Right atrium auricular region (tissue), 2 donors: ENCODE measurements around the gene TP53I3. TPM values are rescaled to one million over a fixed set of nuclear protein-coding genes. Genes with fewer than 3 reads are reported as not detected.

Experiments
- DNase-seq: peaks from one replicate; pipeline ENCODE4 v3.0.0-alpha.2; 2019; ENCODE audit warnings: low spot score
- H3K27ac ChIP-seq, 2 donors: fragments of 200-600 bp; sonication (generic); 1 replicate in 1 of 2; 2 replicates in 1 of 2; pipeline ENCODE4 v1.5.1; 2016 to 2019
- H3K27me3 ChIP-seq, 2 donors: fragments of 200-600 bp; sonication (generic); one replicate each; pipeline versions ENCODE4 v1.5.1 to v1.6.0; 2017 to 2019
- H3K36me3 ChIP-seq: fragments of 200-600 bp; sonication (generic); one replicate; pipeline ENCODE4 v1.5.1; 2016
- H3K4me1 ChIP-seq, 2 donors: fragments of 200-600 bp; sonication (generic); one replicate each; pipeline versions ENCODE4 v1.5.1 to v1.6.0; 2017 to 2019
- H3K4me3 ChIP-seq, 2 donors: fragments of 200-600 bp; sonication (generic); 1 replicate in 1 of 2; 2 replicates in 1 of 2; pipeline ENCODE4 v1.5.1; 2017 to 2019; ENCODE audit warnings: mild to moderate bottlenecking in 1 of 2, moderate library complexity in 1 of 2
- H3K9me3 ChIP-seq, 2 donors: fragments of 200-600 bp; sonication (generic); one replicate each; pipeline ENCODE4 v1.5.1; 2019
- CTCF ChIP-seq, 2 donors: fragments of 200-600 bp; sonication (generic); IDR thresholded peaks; one replicate each; pipeline ENCODE4 v1.5.1; 2019; ENCODE audit warnings: antibody characterized with exemption in 2 of 2
- total RNA-seq, 2 donors: library from RNA; depleted of rRNA; stranded (reverse); fragments of >200 nt; gene quantifications; one replicate each; pipeline ENCODE4 v1.1.0, GENCODE V29; 2016

TP53I3 gene
- total RNA-seq, 2 donors from 2014 or later, result 8.0 to 8.7 TPM

- TF ChIP-seq CTCF (IDR thresholded peaks at IDR 0.05), result no peak
- Histone ChIP-seq H3K27me3 (no peaks in the 10 kb centered on the region), H3K36me3 (no peaks in the 10 kb centered on the region), H3K27ac (no peak overlapping the region), H3K4me3 (no peak overlapping the region), H3K9me3 (no peaks in the 10 kb centered on the region), H3K4me1 (no peaks in the 10 kb centered on the region)
- no peak for DNase-seq
Measured at GRCh38 chr2:24058564-24059271, 25.9 kb downstream of the TP53I3 start.

- Histone ChIP-seq H3K36me3 (no peaks in the 10 kb centered on the region), H3K9me3 (no peaks in the 10 kb centered on the region), H3K4me3 (no peak overlapping the region), H3K27me3 (no peaks in the 10 kb centered on the region), H3K27ac (no peak overlapping the region), H3K4me1 (no peaks in the 10 kb centered on the region)
- no peak for TF ChIP-seq CTCF (IDR thresholded peaks at IDR 0.05)
- DNase-seq, result no peak
Measured at GRCh38 chr2:24055750-24056149, 28.9 kb downstream of the TP53I3 start.

GRCh38 chr2:24054366-24055010, 30.1 kb downstream of the TP53I3 start:
- Histone ChIP-seq H3K9me3 (no peaks in the 10 kb centered on the region), H3K27ac (no peak overlapping the region), H3K27me3 (no peaks in the 10 kb centered on the region), H3K36me3 (no peaks in the 10 kb centered on the region), H3K4me1 (peaks cover 0 to 6% of the 10 kb centered on the region in 2 donors), H3K4me3 (no peak overlapping the region)
- no peak for DNase-seq
- TF ChIP-seq CTCF (IDR thresholded peaks at IDR 0.05), result no peak

- Histone ChIP-seq H3K4me1 (peaks cover 0 to 14% of the 10 kb centered on the region in 2 donors), H3K9me3 (no peaks in the 10 kb centered on the region), H3K27ac (no peak overlapping the region), H3K4me3 (no peak overlapping the region), H3K36me3 (no peaks in the 10 kb centered on the region), H3K27me3 (no peaks in the 10 kb centered on the region)
- no peak for TF ChIP-seq CTCF (IDR thresholded peaks at IDR 0.05)
- DNase-seq, result no peak
Measured at GRCh38 chr2:24052951-24053350, 31.7 kb downstream of the TP53I3 start.

GRCh38 chr2:24051833-24052232, 32.8 kb downstream of the TP53I3 start:
- H3K27me3 ChIP-seq, result no peaks in the 10 kb centered on the region
- no peak overlapping the region for H3K4me3 ChIP-seq
- DNase-seq, result no peak
- no peak for TF ChIP-seq CTCF (IDR thresholded peaks at IDR 0.05)
- H3K36me3 ChIP-seq, result no peaks in the 10 kb centered on the region
- H3K9me3 ChIP-seq, result no peaks in the 10 kb centered on the region
- peaks cover 0 to 14% of the 10 kb centered on the region in 2 donors for H3K4me1 ChIP-seq
- no peak overlapping the region for H3K27ac ChIP-seq
